Lower leg skin (tissue), 3 donors: ENCODE data around the gene EPS8L3.

ENCODE experiments used
- CTCF ChIP-seq, 3 donors: fragments of 450-650 bp; IDR thresholded peaks; one replicate each; pipeline ENCODE4 v1.5.1; 2016; ENCODE audit warnings: antibody characterized with exemption in 3 of 3, mild to moderate bottlenecking in 3 of 3, moderate library complexity in 2 of 3
- POLR2A ChIP-seq, 2 donors: fragments of 450-650 bp; IDR thresholded peaks; one replicate each; pipeline ENCODE4 v1.6.1; 2016 to 2017; ENCODE audit warnings: antibody characterized with exemption in 2 of 2, mild to moderate bottlenecking in 1 of 2, moderate library complexity in 1 of 2

DNA sequence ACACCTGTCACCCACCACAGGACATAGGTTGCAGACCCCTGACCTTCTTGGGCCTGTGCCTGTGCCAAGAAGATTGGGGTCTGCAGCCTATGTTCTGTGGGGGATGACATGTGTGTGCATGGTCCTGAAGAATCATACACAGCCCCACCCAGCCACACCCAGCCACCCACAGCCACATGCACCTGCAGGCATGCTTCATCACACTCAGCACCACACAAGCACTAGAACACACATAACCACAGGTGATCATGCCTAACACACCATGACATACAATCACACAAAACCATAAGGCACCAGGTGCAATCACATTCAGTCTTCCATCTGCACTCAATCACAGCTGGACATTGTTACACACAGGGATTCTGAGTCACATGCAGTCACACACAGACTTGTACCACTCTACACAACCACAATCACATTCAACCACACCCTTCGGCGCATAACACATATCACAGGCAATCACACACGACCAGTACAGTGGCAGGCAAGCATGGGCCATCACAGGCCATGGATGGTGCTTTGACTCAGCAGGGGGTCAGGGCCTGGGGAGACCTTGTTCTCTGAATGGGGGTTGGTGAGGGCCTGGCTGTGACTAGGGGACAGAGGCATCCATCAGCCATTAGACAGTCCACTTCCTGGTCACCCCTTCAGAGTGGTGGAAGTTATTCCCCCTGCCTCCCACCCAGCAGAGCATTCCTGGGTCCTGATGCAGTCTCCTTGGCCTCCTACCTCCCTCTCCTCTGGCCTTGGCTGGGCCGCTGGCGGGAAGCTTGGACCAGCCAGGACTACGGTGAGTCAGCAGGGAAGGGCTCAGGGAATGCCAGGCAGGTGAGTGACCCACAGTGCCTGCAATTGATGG lies 44.3 kb upstream of the EPS8L3 start:
- no peak for TF ChIP-seq CTCF (IDR thresholded peaks at IDR 0.05)
- no peak for TF ChIP-seq POLR2A (IDR thresholded peaks at IDR 0.05)
